HepG2 (cell line): ENCODE results near the gene GRID1. TPM values are rescaled to one million over a fixed set of nuclear protein-coding genes. Genes with fewer than 3 reads are reported as not detected.

ENCODE experiments used
- ATAC-seq: fragments of 200-7000 bp; cut with Tn5 transposase; 3 replicates; pipeline ENCODE4 v1.9.1; 2020; ENCODE audit warnings: mild to moderate bottlenecking, moderate library complexity
- BruUV-seq: library from RNA; stranded (reverse); fragments of 400-500 nt; replicated peaks from 2 replicates; lab custom pipeline; 2021; lab: Mats Ljungman, UMichigan
- CTCF ChIA-PET: fragments of 300-600 bp; formaldehyde crosslinking; extraction: SDS; loops from one replicate; lab custom pipeline; 2021; ENCODE audit warnings: low total read pairs, inconsistent platforms, low intra/inter-chr PET ratio; lab: Yijun Ruan, JAX
- POLR2A ChIA-PET: fragments of 350-600 bp; sonication (Branson Sonifier 250); formaldehyde crosslinking; loops from one replicate; lab custom pipeline; 2020; ENCODE audit warnings: antibody characterized with exemption, inconsistent platforms; lab: Yijun Ruan, JAX
- DNase-seq: peaks from one replicate; pipeline ENCODE4 v3.0.0-alpha.2; 2015; ENCODE audit warnings: low spot score
- FAIRE-seq: peaks from 3 replicates; lab custom pipeline; 2011; peaks lifted over from hg19 to GRCh38; lab: Jason Lieb, UNC
- H2AFZ ChIP-seq: one replicate; pipeline ENCODE4 v1.6.1; 2011; ENCODE audit warnings: low read length, inconsistent platforms
- H3K27ac ChIP-seq: fragments of 300-600 bp; 3 replicates; pipeline ENCODE4 v1.8.0; 2011; ENCODE audit warnings: mixed run types, mild to moderate bottlenecking, mixed read lengths, low read length, inconsistent platforms; ENCODE audit not compliant: insufficient read depth; ENCODE audit errors: extremely low read length
- H3K27me3 ChIP-seq, 2 experiments: fragments of 200-600 bp in 1 of 2; 2 replicates in 1 of 2; 3 replicates in 1 of 2; pipeline versions ENCODE4 v1.6.0 to v1.8.0; 2011; ENCODE audit warnings: low read length in 2 of 2, mild to moderate bottlenecking in 2 of 2, moderate library complexity in 2 of 2, inconsistent platforms in 1 of 2; ENCODE audit not compliant: insufficient read depth in 2 of 2, control insufficient read depth in 1 of 2
- H3K36me3 ChIP-seq, 2 experiments: fragments of 200-600 bp in 1 of 2; replicated peaks in 1 of 2; 2 replicates in 1 of 2; 3 replicates in 1 of 2; pipeline versions ENCODE4 v1.5.1 to v1.8.0; 2011; ENCODE audit warnings: low read length in 2 of 2, inconsistent platforms in 1 of 2; ENCODE audit not compliant: insufficient read depth in 2 of 2, control insufficient read depth in 1 of 2
- H3K4me1 ChIP-seq: 2 replicates; pipeline ENCODE4 v1.5.1; 2012; ENCODE audit warnings: low read length, inconsistent platforms; ENCODE audit not compliant: insufficient read depth
- H3K4me2 ChIP-seq: 2 replicates; pipeline ENCODE4 v1.6.0; 2011; ENCODE audit warnings: low read depth, low read length, inconsistent platforms
- H3K4me3 ChIP-seq, 3 experiments: fragments of 200-600 bp in 1 of 3; sonication (generic), shearing (Covaris generic) in 1 of 3; replicated peaks in 1 of 3; 2 replicates each; pipeline ENCODE4 v1.5.1; 2011 to 2016; ENCODE audit warnings: low read length in 3 of 3, inconsistent platforms in 2 of 3, low read depth in 2 of 3, mild to moderate bottlenecking in 2 of 3, control low read depth in 1 of 3, mixed read lengths in 1 of 3; ENCODE audit not compliant: insufficient read depth in 1 of 3
- H3K79me2 ChIP-seq: one replicate; pipeline ENCODE4 v1.6.1; 2011; ENCODE audit warnings: low read length, inconsistent platforms; ENCODE audit not compliant: insufficient read depth
- H3K9ac ChIP-seq: 2 replicates; pipeline ENCODE4 v1.6.0; 2011; ENCODE audit warnings: mild to moderate bottlenecking, low read depth, low read length, inconsistent platforms; ENCODE audit not compliant: insufficient read depth
- H3K9me3 ChIP-seq: 2 replicates; pipeline ENCODE4 v1.5.1; 2012; ENCODE audit warnings: mild to moderate bottlenecking, low read length
- H4K20me1 ChIP-seq: 2 replicates; pipeline ENCODE4 v1.6.0; 2011; ENCODE audit warnings: inconsistent platforms, mild to moderate bottlenecking, low read length, moderate library complexity; ENCODE audit not compliant: insufficient read depth
- FOXK1 ChIP-seq: sonication (generic); formaldehyde crosslinking; IDR thresholded peaks from 2 replicates; pipeline ENCODE4 v1.4.0; 2020; ENCODE audit warnings: low read depth, missing genetic modification reagents, borderline replicate concordance
- WGBS: methylation state at CpG from one replicate; pipeline ENCODE4 v1.1.6; 2017; ENCODE audit warnings: low lambda C conversion rate; 5-methylcytosine and 5-hydroxymethylcytosine counted together
- in situ Hi-C: cut with HindIII; loops from 2 replicates; pipeline ENCODE4 v1.10.0; 2017; ENCODE audit warnings: low pct_unique_long_range_greater_than_20kb; ENCODE audit not compliant: extremely low pct_ligation_motif_present
- intact Hi-C: fragments of 100-400 bp; cut with micrococcal nuclease; formaldehyde crosslinking; loops from one replicate; pipeline ENCODE4 v1.10.0; 2022; ENCODE audit not compliant: unreplicated experiment
- polyA plus RNA-seq, 8 experiments: library from polyadenylated mRNA; depleted of rRNA in 3 of 8; stranded (reverse) in 7 of 8; unstranded in 1 of 8; fragments of >200 nt; fragmentation: Illumina TruSeq in 4 of 8; extraction: Trizol in 4 of 8; gene quantifications; 2 replicates each; pipeline versions ENCODE4 v1.2.1 to v1.2.3, GENCODE V29; 2011 to 2016; ENCODE audit warnings: low read depth in 4 of 8, missing spikeins in 1 of 8, mixed read lengths in 1 of 8; ENCODE audit not compliant: insufficient read depth in 1 of 8
- total RNA-seq, 5 experiments: library from RNA; depleted of rRNA; stranded (reverse); fragments of >200 nt; fragmentation: Illumina TruSeq; extraction: Trizol; gene quantifications; 2 replicates each; pipeline ENCODE4 v1.2.3, GENCODE V29; 2016; ENCODE audit warnings: low read depth in 1 of 5
- TF ChIP-seq, protein P1 (sequence below): sonication (generic); formaldehyde crosslinking; IDR thresholded peaks from 2 replicates; pipeline ENCODE4 v1.4.0; 2020; ENCODE audit warnings: missing genetic modification reagents
- TF ChIP-seq, protein P2 (sequence below): sonication (generic); formaldehyde crosslinking; IDR thresholded peaks from 2 replicates; pipeline ENCODE4 v1.4.0; 2020; ENCODE audit warnings: missing genetic modification reagents, mild to moderate bottlenecking, borderline replicate concordance

GRID1 gene
- total and polyA plus RNA-seq, 2 of the 13 experiments (the other 11 are each of a cell fraction or from before 2014, with no cell fraction given): 0.05 TPM; not detected in 1

DNA sequence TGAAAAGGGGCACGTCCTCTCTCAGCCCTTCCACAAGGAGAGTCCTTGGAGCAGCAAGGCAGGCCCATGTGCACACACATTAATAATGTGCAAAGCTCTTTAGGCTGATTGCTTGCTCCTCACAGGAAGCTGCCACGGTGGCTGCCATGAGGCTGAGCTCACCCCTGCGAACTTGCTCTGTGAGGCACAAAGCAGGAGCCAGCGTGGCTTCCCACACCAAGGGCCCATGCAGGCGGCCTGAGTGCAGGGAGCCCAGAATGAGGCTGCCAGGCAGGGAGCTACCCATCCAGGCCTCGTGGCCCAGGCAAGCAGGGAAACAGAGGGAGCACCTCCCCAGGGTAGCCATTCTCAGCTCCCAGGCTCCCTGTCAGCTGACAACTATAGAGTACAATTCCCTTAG is 242.9 kb downstream of the GRID1 start (continued):
- no peak for TF ChIP-seq FOXK1 (CRISPR knock-in tag)
- TF ChIP-seq, protein P1, sequence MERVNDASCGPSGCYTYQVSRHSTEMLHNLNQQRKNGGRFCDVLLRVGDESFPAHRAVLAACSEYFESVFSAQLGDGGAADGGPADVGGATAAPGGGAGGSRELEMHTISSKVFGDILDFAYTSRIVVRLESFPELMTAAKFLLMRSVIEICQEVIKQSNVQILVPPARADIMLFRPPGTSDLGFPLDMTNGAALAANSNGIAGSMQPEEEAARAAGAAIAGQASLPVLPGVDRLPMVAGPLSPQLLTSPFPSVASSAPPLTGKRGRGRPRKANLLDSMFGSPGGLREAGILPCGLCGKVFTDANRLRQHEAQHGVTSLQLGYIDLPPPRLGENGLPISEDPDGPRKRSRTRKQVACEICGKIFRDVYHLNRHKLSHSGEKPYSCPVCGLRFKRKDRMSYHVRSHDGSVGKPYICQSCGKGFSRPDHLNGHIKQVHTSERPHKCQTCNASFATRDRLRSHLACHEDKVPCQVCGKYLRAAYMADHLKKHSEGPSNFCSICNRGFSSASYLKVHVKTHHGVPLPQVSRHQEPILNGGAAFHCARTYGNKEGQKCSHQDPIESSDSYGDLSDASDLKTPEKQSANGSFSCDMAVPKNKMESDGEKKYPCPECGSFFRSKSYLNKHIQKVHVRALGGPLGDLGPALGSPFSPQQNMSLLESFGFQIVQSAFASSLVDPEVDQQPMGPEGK (CRISPR knock-in tag): no peak

DNA sequence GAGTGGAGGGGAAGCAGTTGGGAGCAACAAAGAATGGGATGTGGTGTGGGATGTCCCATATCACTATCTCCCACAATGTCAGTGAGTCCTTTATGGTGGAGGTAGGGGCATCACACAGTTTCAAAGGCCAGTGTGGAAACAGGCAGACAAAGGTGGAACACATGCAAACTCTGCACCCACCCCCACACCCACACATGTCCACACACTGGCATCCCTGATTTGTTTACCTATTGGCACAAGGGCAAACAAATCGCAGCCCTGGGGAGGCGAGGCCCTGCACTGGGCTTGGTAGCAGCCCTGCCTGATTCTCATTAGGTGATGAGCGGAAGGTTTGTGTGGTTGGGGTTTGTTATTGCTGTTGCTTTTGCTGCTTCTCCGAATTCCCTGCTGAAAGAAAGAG is 243.3 kb downstream of the GRID1 start:
- Histone ChIP-seq H3K4me1 (no peaks in the 10 kb centered on the region), H4K20me1 (0 out of 2 replicates have a peak, but pooled peaks cover 1% of the 10 kb centered on the region), H3K27ac (no peak overlapping the region), H3K9ac (no peak overlapping the region), H2AFZ (no peak overlapping the region), H3K4me2 (no peak overlapping the region), H3K36me3 (no peaks in the 10 kb centered on the region), H3K79me2 (no peaks in the 10 kb centered on the region), H3K4me3 (no peak overlapping the region), H3K9me3 (no peaks in the 10 kb centered on the region), H3K27me3 (peaks cover 0 to 9% of the 10 kb centered on the region in 2 experiments; a peak in 2 of 5 replicates)
- TF ChIP-seq, protein P2, sequence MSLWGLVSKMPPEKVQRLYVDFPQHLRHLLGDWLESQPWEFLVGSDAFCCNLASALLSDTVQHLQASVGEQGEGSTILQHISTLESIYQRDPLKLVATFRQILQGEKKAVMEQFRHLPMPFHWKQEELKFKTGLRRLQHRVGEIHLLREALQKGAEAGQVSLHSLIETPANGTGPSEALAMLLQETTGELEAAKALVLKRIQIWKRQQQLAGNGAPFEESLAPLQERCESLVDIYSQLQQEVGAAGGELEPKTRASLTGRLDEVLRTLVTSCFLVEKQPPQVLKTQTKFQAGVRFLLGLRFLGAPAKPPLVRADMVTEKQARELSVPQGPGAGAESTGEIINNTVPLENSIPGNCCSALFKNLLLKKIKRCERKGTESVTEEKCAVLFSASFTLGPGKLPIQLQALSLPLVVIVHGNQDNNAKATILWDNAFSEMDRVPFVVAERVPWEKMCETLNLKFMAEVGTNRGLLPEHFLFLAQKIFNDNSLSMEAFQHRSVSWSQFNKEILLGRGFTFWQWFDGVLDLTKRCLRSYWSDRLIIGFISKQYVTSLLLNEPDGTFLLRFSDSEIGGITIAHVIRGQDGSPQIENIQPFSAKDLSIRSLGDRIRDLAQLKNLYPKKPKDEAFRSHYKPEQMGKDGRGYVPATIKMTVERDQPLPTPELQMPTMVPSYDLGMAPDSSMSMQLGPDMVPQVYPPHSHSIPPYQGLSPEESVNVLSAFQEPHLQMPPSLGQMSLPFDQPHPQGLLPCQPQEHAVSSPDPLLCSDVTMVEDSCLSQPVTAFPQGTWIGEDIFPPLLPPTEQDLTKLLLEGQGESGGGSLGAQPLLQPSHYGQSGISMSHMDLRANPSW (CRISPR knock-in tag): no peak
- BruUV-seq: no TSS peak
- intact Hi-C loops (no loop called here), in situ Hi-C loops (no loop called here)
- DNase-seq (no peak), ATAC-seq (no peak), FAIRE-seq (no peak)
- 25% methylated on average over 4 of the region's 4 CpGs for WGBS
- ChIA-PET CTCF (no interaction called here), POLR2A (no interaction called here)
